ENCODE measurements around the gene ACSBG1.
"Not testable (repeated sequence)": the region's sequence is repeated elsewhere in the genome, so short reads cannot be mapped to it uniquely, and the experiment has no call there.

ACSBG1 gene

GRCh38 chr15:78247911-78248310 lies 13.5 kb upstream of the ACSBG1 start:
- DNase-seq: no peak

- DNase-seq: not testable (repeated sequence)
Observed at GRCh38 chr15:78245976-78246620, 11.7 kb upstream of the ACSBG1 start.

- DNase-seq: not testable (repeated sequence)
Observed at GRCh38 chr15:78245392-78245791, 11.0 kb upstream of the ACSBG1 start.

GRCh38 chr15:78244893-78245292 lies 10.5 kb upstream of the ACSBG1 start:
- DNase-seq: no peak

- no peak for DNase-seq
Observed at GRCh38 chr15:78244101-78244500, 9.7 kb upstream of the ACSBG1 start.

- DNase-seq: no peak
Observed at GRCh38 chr15:78243491-78243941, 9.2 kb upstream of the ACSBG1 start.

GRCh38 chr15:78243058-78243457 lies 8.7 kb upstream of the ACSBG1 start:
- no peak for DNase-seq

- DNase-seq: no peak
Observed at GRCh38 chr15:78242128-78242527, 7.8 kb upstream of the ACSBG1 start.

- DNase-seq: no peak
Observed at GRCh38 chr15:78241017-78241416, 6.7 kb upstream of the ACSBG1 start.

GRCh38 chr15:78239811-78240210 lies 5.4 kb upstream of the ACSBG1 start:
- no peak for DNase-seq

- no peak for DNase-seq
Observed at GRCh38 chr15:78237146-78237545, 2.8 kb upstream of the ACSBG1 start.

- DNase-seq: no peak
Observed at GRCh38 chr15:78236491-78236890, 2.1 kb upstream of the ACSBG1 start.

GRCh38 chr15:78233496-78233895 lies 869 bp downstream of the ACSBG1 start:
- DNase-seq: no peak

GRCh38 chr15:78232951-78233350 lies 1.4 kb downstream of the ACSBG1 start:
- DNase-seq: no peak

- DNase-seq: no peak
Observed at GRCh38 chr15:78229431-78230406, 4.6 kb downstream of the ACSBG1 start.

- no peak for DNase-seq
Observed at GRCh38 chr15:78228356-78228996, 5.9 kb downstream of the ACSBG1 start.

- DNase-seq: no peak
Observed at GRCh38 chr15:78225783-78226541, 8.4 kb downstream of the ACSBG1 start.

- DNase-seq: no peak
Observed at GRCh38 chr15:78224023-78224411, 10.3 kb downstream of the ACSBG1 start.

- DNase-seq: no peak
Observed at GRCh38 chr15:78223396-78224022, 10.9 kb downstream of the ACSBG1 start.

- no peak for DNase-seq
Observed at GRCh38 chr15:78222745-78223395, 11.5 kb downstream of the ACSBG1 start.

GRCh38 chr15:78220713-78221112 lies 13.7 kb downstream of the ACSBG1 start:
- no peak for DNase-seq

Measured in KG1 (cell line).